Measurements from ENCODE around the gene ANGPTL1. TPM values are rescaled to one million over a fixed set of nuclear protein-coding genes. Genes with fewer than 3 reads are reported as not detected.
A peak's percentile ranks its signal among the peaks of the same experiment; 100 is the strongest.

The ANGPTL1 gene, protein sequence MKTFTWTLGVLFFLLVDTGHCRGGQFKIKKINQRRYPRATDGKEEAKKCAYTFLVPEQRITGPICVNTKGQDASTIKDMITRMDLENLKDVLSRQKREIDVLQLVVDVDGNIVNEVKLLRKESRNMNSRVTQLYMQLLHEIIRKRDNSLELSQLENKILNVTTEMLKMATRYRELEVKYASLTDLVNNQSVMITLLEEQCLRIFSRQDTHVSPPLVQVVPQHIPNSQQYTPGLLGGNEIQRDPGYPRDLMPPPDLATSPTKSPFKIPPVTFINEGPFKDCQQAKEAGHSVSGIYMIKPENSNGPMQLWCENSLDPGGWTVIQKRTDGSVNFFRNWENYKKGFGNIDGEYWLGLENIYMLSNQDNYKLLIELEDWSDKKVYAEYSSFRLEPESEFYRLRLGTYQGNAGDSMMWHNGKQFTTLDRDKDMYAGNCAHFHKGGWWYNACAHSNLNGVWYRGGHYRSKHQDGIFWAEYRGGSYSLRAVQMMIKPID
- polyA plus RNA-seq (2013, experiment 1 of 2) = 0.15 TPM
- polyA plus RNA-seq (2013, experiment 2 of 2) = 0.76 TPM

DNA sequence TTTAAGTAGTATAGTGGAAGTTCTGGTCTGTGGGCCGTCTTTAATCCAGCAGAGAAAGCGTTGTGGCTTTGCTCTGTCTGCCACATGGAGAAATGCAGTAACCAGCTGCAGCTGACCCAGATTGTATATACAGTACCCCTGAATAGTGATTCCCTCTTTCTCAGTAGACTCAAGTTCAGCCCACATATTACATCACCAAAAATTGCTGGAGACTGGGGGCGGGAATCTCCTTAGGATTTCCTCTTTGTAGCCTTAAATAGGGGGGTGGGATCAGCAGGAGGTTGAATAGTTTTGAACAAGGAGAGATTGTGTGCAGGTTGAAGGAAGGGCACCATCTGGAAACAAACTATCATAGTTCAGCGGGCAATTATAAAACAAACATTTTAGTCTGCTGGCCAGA lies at the start of gene ANGPTL1:
Gene ANGPTL1, minus strand, starts transcription at position 134 of the 400 bp plus-strand sequence. CDS start 5,301 bp downstream, outside the sequence.
- H3K27me3 ChIP-seq (ENCODE audit: insufficient read depth, low read length) = no peaks in the 10 kb centered on the region
- peaks cover 41% of the 10 kb centered on the region for H3K4me1 ChIP-seq (ENCODE audit: insufficient read depth, low read length)
- no peaks in the 10 kb centered on the region for H3K36me3 ChIP-seq (ENCODE audit: insufficient read depth, low read length)
- no peak within 1 kb of the TSS for H3K4me3 ChIP-seq (ENCODE audit: low read length)
- H3K27ac ChIP-seq (ENCODE audit: low read depth, low read length) = peak within 1 kb of the TSS; percentile 39
- WGBS = 57% methylated on average over 4 of the region's 4 CpGs
- no peaks in the 10 kb centered on the region for H3K9me3 ChIP-seq (ENCODE audit: insufficient read depth, low read depth, low read length)
- peak within 1 kb of the TSS; percentile 8; the same call in 1 of the 2 replicates for H3K9ac ChIP-seq (ENCODE audit: low read depth, low read length)

DNA sequence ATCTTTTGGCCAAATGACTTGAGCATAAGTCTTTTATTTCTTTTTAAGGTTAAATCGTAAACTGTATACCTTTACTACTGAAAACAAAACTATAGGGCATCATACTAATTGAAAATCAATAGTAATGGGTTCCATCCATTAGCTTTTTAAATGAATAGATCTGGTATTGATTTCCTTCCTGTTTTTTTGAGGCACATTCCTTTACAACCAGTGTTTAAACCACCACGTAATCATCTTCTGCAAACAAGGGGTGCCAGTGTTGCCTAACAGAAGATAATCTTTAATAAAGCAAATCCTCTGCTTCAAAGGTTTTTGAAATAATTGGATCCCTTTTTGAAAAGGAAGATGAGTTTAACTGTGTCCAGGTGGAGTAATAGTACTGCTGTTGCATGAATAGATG lies 48.7 kb upstream of the ANGPTL1 start:
- Histone ChIP-seq H3K9me3 (ENCODE audit: insufficient read depth, low read depth, low read length) (no peaks in the 10 kb centered on the region), H3K36me3 (ENCODE audit: insufficient read depth, low read length) (peaks cover 22% of the 10 kb centered on the region), H3K27ac (ENCODE audit: low read depth, low read length) (no peak overlapping the region), H3K9ac (ENCODE audit: low read depth, low read length) (no peak overlapping the region), H3K27me3 (ENCODE audit: insufficient read depth, low read length) (no peaks in the 10 kb centered on the region), H3K4me1 (ENCODE audit: insufficient read depth, low read length) (peaks cover 4% of the 10 kb centered on the region; the same call in 1 of the 2 replicates), H3K4me3 (ENCODE audit: low read length) (no peak overlapping the region)
- WGBS = 91% methylated on average over 1 of the region's 2 CpGs

GRCh38 chr1:178918955-178919354 lies 48.1 kb upstream of the ANGPTL1 start:
- no peak overlapping the region for H3K27ac ChIP-seq (ENCODE audit: low read depth, low read length)
- no peak overlapping the region for H3K4me3 ChIP-seq (ENCODE audit: low read length)
- 91% methylated on average over 2 of the region's 2 CpGs for WGBS
- no peaks in the 10 kb centered on the region for H3K9me3 ChIP-seq (ENCODE audit: insufficient read depth, low read depth, low read length)
- peaks cover 22% of the 10 kb centered on the region for H3K36me3 ChIP-seq (ENCODE audit: insufficient read depth, low read length)
- H3K9ac ChIP-seq (ENCODE audit: low read depth, low read length) = no peak overlapping the region
- no peaks in the 10 kb centered on the region for H3K27me3 ChIP-seq (ENCODE audit: insufficient read depth, low read length)
- peaks cover 4% of the 10 kb centered on the region; the same call in 1 of the 2 replicates for H3K4me1 ChIP-seq (ENCODE audit: insufficient read depth, low read length)

- 94% methylated on average over 5 of the region's 6 CpGs for WGBS
- Histone ChIP-seq H3K27me3 (ENCODE audit: insufficient read depth, low read length) (no peaks in the 10 kb centered on the region), H3K9ac (ENCODE audit: low read depth, low read length) (no peak overlapping the region), H3K36me3 (ENCODE audit: insufficient read depth, low read length) (peaks cover 23% of the 10 kb centered on the region), H3K27ac (ENCODE audit: low read depth, low read length) (no peak overlapping the region), H3K4me1 (ENCODE audit: insufficient read depth, low read length) (peaks cover 4% of the 10 kb centered on the region; the same call in 1 of the 2 replicates), H3K4me3 (ENCODE audit: low read length) (no peak overlapping the region), H3K9me3 (ENCODE audit: insufficient read depth, low read depth, low read length) (no peaks in the 10 kb centered on the region)
These were observed 47.4 kb upstream of the ANGPTL1 start for GRCh38 chr1:178918308-178918707.

DNA sequence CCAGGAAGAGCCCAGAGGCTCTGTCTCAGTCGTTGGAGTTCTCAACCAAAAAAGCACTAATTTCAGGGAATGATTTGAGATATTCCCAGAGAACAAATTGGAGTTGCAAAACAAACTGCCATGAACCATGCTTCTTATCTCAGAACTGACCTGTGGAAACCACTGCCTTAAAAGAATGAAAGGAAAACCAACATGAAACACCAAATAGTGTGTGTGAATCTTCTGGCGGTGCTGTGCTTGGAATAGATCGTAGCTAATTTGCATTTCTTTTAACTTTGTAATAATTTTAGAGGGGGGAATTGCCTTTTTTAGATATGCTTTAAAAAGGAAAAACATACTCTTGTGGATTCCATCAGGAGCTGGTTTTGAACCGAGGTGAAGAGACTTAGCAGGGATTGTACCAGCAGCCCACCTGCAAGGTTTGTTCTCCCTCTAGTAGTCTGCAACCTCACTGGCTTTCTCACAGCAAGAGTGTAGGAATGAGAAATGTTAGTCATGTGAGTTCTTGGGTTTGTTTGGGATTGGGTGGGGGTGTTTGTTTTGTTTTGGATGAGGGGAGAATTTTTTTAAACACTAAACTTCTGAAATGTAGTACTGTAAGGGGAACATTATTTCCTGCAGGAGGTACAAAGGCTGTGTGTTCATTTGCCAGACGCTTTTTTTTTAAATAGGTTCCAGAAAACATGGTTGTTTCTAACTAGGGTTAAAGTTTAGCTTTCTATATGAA lies 45.7 kb upstream of the ANGPTL1 start:
- WGBS = 87% methylated on average over 5 of the region's 5 CpGs
- peaks cover 24% of the 10 kb centered on the region for H3K36me3 ChIP-seq (ENCODE audit: insufficient read depth, low read length)

DNA sequence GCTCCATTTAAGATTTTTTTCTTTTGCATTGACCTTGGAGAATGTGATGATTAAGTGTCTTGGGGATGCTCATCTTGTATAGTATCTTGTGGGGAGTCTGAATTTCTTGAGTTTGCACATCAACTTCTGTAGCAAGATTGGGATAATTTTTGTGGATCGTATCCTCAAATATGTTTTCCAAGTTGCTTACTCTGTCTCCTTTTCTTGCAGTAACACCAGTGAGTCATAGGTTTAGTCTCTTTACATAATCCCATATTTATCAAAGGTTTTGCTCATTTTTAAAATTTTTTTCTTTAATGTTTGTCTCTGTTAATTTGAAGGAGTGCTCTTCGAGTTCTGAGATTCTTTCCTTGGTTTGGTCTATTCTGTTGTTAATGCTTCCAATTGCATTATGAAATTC lies 41.7 kb upstream of the ANGPTL1 start:
- H3K4me3 ChIP-seq (ENCODE audit: low read length) = no peak overlapping the region
- H3K9ac ChIP-seq (ENCODE audit: low read depth, low read length) = no peak overlapping the region
- 95% methylated on average over 2 of the region's 2 CpGs for WGBS
- peaks cover 4% of the 10 kb centered on the region; the same call in 1 of the 2 replicates for H3K4me1 ChIP-seq (ENCODE audit: insufficient read depth, low read length)
- no peak overlapping the region for H3K27ac ChIP-seq (ENCODE audit: low read depth, low read length)
- H3K9me3 ChIP-seq (ENCODE audit: insufficient read depth, low read depth, low read length) = no peaks in the 10 kb centered on the region
- H3K27me3 ChIP-seq (ENCODE audit: insufficient read depth, low read length) = no peaks in the 10 kb centered on the region
- peaks cover 31% of the 10 kb centered on the region for H3K36me3 ChIP-seq (ENCODE audit: insufficient read depth, low read length)

More for the DNA sequence above, 45.7 kb upstream of the ANGPTL1 start:
- Histone ChIP-seq H3K4me3 (ENCODE audit: low read length) (no peak overlapping the region), H3K27me3 (ENCODE audit: insufficient read depth, low read length) (no peaks in the 10 kb centered on the region), H3K27ac (ENCODE audit: low read depth, low read length) (no peak overlapping the region), H3K4me1 (ENCODE audit: insufficient read depth, low read length) (peaks cover 4% of the 10 kb centered on the region; the same call in 1 of the 2 replicates), H3K9me3 (ENCODE audit: insufficient read depth, low read depth, low read length) (no peaks in the 10 kb centered on the region), H3K9ac (ENCODE audit: low read depth, low read length) (0 out of 2 replicates have a peak overlapping the region, but pooled peaks have one; percentile 35)

- no peak overlapping the region for H3K4me3 ChIP-seq (ENCODE audit: low read length)
- 100% methylated on average over 1 of the region's 1 CpG for WGBS
- H3K4me1 ChIP-seq (ENCODE audit: insufficient read depth, low read length) = no peaks in the 10 kb centered on the region
- no peak overlapping the region for H3K9ac ChIP-seq (ENCODE audit: low read depth, low read length)
- no peak overlapping the region for H3K27ac ChIP-seq (ENCODE audit: low read depth, low read length)
- no peaks in the 10 kb centered on the region for H3K9me3 ChIP-seq (ENCODE audit: insufficient read depth, low read depth, low read length)
- H3K36me3 ChIP-seq (ENCODE audit: insufficient read depth, low read length) = peaks cover 26% of the 10 kb centered on the region
- no peaks in the 10 kb centered on the region for H3K27me3 ChIP-seq (ENCODE audit: insufficient read depth, low read length)
These were observed 39.1 kb upstream of the ANGPTL1 start for GRCh38 chr1:178910023-178910422.

DNA sequence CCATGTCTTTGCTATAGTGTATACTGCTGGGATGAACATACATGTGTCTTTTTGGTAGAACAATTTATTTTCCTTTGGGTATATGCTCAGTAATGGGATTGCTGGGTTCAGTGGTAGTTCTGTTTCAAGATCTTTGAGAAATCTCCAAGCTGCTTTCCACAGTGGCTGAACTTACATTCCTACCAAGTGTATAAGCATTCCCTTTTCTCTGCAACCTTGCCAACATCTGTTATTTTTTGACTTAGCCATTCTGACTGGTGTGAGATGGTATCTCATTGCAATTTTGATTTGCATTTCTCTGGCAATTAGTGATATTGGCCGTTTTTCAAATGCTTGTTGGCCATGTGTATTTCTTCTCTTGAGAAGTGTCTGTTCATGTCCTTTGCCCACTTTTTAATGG lies 37.5 kb upstream of the ANGPTL1 start:
- Histone ChIP-seq H3K27me3 (ENCODE audit: insufficient read depth, low read length) (no peaks in the 10 kb centered on the region), H3K4me3 (ENCODE audit: low read length) (no peak overlapping the region), H3K9me3 (ENCODE audit: insufficient read depth, low read depth, low read length) (no peaks in the 10 kb centered on the region), H3K9ac (ENCODE audit: low read depth, low read length) (no peak overlapping the region), H3K4me1 (ENCODE audit: insufficient read depth, low read length) (no peaks in the 10 kb centered on the region), H3K36me3 (ENCODE audit: insufficient read depth, low read length) (peaks cover 25% of the 10 kb centered on the region), H3K27ac (ENCODE audit: low read depth, low read length) (no peak overlapping the region)
- WGBS = 91% methylated on average over 1 of the region's 1 CpG

DNA sequence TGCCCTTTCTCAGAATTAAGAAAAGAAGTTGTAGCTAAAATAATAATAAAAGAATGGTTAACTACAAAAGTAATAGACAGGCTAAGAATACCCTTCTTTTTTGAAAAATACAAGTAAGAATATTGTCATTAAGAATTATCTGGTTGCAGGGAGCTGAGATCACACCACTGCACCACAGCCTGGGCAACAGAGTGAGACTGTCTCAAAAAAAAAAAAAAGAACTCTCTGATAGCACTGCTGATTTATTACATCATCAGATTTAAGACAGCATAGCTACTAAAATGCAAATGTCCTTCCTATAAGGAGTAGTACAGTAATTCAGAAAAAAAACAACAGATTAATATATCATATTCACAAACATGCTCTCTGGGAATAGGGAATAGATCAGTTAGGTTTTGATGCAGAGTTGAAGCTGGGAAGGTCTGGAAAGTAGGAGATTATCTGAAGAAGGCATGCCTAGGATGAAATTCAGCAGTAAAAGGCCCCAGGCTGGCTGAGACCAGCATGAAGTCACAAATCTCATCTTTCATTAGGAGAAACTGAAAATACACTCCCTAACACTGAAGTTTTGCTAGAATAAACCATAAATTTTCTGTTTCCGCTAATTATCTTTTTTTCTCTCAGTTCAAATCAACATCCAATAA lies 30.7 kb upstream of the ANGPTL1 start:
- H3K27ac ChIP-seq (ENCODE audit: low read depth, low read length) = no peak overlapping the region
- peaks cover 31% of the 10 kb centered on the region for H3K36me3 ChIP-seq (ENCODE audit: insufficient read depth, low read length)
- no peak overlapping the region for H3K4me3 ChIP-seq (ENCODE audit: low read length)
- no peaks in the 10 kb centered on the region for H3K9me3 ChIP-seq (ENCODE audit: insufficient read depth, low read depth, low read length)
- 100% methylated on average over 1 of the region's 1 CpG for WGBS
- H3K4me1 ChIP-seq (ENCODE audit: insufficient read depth, low read length) = no peaks in the 10 kb centered on the region
- no peaks in the 10 kb centered on the region for H3K27me3 ChIP-seq (ENCODE audit: insufficient read depth, low read length)
- no peak overlapping the region for H3K9ac ChIP-seq (ENCODE audit: low read depth, low read length)

DNA sequence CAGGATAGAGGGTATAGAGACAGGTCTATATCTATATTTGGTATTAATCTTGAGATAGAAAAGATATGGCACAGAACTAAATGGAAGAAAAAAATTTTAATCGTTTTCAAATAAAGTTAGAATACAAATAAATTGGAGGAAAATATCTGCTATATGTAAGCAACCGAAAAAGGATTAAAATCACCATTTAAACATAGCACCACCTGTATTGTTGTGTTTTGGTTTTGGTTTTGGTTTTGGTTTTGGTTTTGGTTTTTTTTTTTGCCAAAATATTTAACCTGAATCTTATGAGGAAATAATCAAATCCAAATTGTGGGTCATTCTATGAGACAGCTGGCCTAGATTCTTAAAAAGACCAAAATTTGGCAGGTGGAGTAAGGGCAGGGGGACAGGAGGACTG lies 28.5 kb upstream of the ANGPTL1 start:
- Histone ChIP-seq H3K4me3 (ENCODE audit: low read length) (no peak overlapping the region), H3K36me3 (ENCODE audit: insufficient read depth, low read length) (peaks cover 31% of the 10 kb centered on the region), H3K9me3 (ENCODE audit: insufficient read depth, low read depth, low read length) (no peaks in the 10 kb centered on the region), H3K27ac (ENCODE audit: low read depth, low read length) (no peak overlapping the region), H3K27me3 (ENCODE audit: insufficient read depth, low read length) (no peaks in the 10 kb centered on the region), H3K9ac (ENCODE audit: low read depth, low read length) (no peak overlapping the region), H3K4me1 (ENCODE audit: insufficient read depth, low read length) (no peaks in the 10 kb centered on the region)
- no CpG with 5 or more reads among the region's 2 CpGs for WGBS
